ENCODE data around the gene PSPC1. TPM values are rescaled to one million over a fixed set of nuclear protein-coding genes. Genes with fewer than 3 reads are reported as not detected.

The PSPC1 gene, protein sequence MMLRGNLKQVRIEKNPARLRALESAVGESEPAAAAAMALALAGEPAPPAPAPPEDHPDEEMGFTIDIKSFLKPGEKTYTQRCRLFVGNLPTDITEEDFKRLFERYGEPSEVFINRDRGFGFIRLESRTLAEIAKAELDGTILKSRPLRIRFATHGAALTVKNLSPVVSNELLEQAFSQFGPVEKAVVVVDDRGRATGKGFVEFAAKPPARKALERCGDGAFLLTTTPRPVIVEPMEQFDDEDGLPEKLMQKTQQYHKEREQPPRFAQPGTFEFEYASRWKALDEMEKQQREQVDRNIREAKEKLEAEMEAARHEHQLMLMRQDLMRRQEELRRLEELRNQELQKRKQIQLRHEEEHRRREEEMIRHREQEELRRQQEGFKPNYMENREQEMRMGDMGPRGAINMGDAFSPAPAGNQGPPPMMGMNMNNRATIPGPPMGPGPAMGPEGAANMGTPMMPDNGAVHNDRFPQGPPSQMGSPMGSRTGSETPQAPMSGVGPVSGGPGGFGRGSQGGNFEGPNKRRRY
- 57.1 and 76.6 TPM in 2 replicates for total RNA-seq

DNA sequence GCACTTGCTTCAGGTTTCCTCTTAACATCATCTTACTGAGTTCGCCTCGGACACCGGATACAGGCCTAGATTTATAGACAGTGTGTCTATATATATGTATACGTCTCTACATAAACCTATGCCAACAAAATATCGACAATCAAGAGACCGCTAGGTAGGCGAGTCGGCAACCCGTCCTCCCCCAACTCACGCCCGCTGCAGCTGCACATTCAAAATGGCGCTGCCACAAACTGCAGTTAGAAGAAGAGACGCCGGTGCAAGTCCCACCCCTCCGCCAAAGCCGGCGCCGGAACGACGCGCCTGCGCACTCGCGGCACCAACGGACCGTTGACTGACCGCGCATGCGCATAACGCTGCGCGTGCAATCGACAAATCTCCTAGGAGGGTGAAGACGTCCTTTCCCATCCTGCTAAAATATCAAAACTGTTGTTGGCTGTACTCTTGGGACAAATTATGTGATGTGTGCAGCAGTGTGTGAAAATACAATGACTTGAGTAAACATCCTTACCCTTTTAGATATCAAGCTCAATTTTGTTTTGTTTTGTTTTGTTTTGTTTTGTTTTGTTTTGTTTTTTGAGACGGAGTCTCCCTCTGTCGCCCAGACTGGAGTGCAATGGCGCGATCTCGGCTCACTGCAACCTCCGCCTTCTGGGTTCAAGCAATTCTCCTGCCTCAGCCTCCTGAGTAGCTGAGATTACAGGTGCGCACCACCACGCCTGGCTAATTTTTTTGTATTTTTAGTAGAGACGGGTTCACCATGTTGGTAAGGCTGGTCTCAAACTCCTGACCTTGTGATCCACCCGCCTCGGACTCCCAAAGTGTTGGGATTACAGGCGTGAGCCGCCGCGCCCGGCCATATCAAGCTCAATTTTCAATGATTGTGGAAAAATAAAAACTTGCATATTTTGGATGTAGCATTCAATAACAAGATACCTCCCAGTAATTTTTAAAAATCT lies at the start of gene PSPC1:
TSS of gene PSPC1 (minus strand) at position 219 of the 956 bp plus-strand sequence. CDS start at position 31, 188 bp downstream.

Other genes starting within 250 kb of the PSPC1 start
- not detected in 2 replicates for gene TPTE2, start 221.4 kb downstream of the PSPC1 start, total RNA-seq
- 14.4 and 18.0 TPM in 2 replicates for gene MPHOSPH8, start 149.3 kb downstream of the PSPC1 start, total RNA-seq
- 12.7 and 20.2 TPM in 2 replicates for gene ZMYM5, start 80.7 kb upstream of the PSPC1 start, total RNA-seq
- gene ZMYM2, start 175.8 kb upstream of the PSPC1 start, total RNA-seq = 53.8 and 57.2 TPM in 2 replicates